HepG2 (cell line): ENCODE measurements around the gene ADAM10. TPM values are rescaled to one million over a fixed set of nuclear protein-coding genes. Genes with fewer than 3 reads are reported as not detected.

Experiments used
- ATAC-seq: fragments of 200-7000 bp; cut with Tn5 transposase; 3 replicates; pipeline ENCODE4 v1.9.1; 2020; ENCODE audit warnings: mild to moderate bottlenecking, moderate library complexity
- BruUV-seq: library from RNA; stranded (reverse); fragments of 400-500 nt; replicated peaks from 2 replicates; lab custom pipeline; 2021; lab: Mats Ljungman, UMichigan
- CTCF ChIA-PET: fragments of 300-600 bp; formaldehyde crosslinking; extraction: SDS; loops from one replicate; lab custom pipeline; 2021; ENCODE audit warnings: low total read pairs, inconsistent platforms, low intra/inter-chr PET ratio; lab: Yijun Ruan, JAX
- POLR2A ChIA-PET: fragments of 350-600 bp; sonication (Branson Sonifier 250); formaldehyde crosslinking; loops from one replicate; lab custom pipeline; 2020; ENCODE audit warnings: antibody characterized with exemption, inconsistent platforms; lab: Yijun Ruan, JAX
- DNase-seq: peaks from one replicate; pipeline ENCODE4 v3.0.0-alpha.2; 2015; ENCODE audit warnings: low spot score
- FAIRE-seq: peaks from 3 replicates; lab custom pipeline; 2011; peaks lifted over from hg19 to GRCh38; lab: Jason Lieb, UNC
- H2AFZ ChIP-seq: one replicate; pipeline ENCODE4 v1.6.1; 2011; ENCODE audit warnings: low read length, inconsistent platforms
- H3K27ac ChIP-seq: fragments of 300-600 bp; 3 replicates; pipeline ENCODE4 v1.8.0; 2011; ENCODE audit warnings: mixed run types, mild to moderate bottlenecking, mixed read lengths, low read length, inconsistent platforms; ENCODE audit not compliant: insufficient read depth; ENCODE audit errors: extremely low read length
- H3K27me3 ChIP-seq, 2 experiments: fragments of 200-600 bp in 1 of 2; 2 replicates in 1 of 2; 3 replicates in 1 of 2; pipeline versions ENCODE4 v1.6.0 to v1.8.0; 2011; ENCODE audit warnings: low read length in 2 of 2, mild to moderate bottlenecking in 2 of 2, moderate library complexity in 2 of 2, inconsistent platforms in 1 of 2; ENCODE audit not compliant: insufficient read depth in 2 of 2, control insufficient read depth in 1 of 2
- H3K36me3 ChIP-seq, 2 experiments: fragments of 200-600 bp in 1 of 2; replicated peaks in 1 of 2; 2 replicates in 1 of 2; 3 replicates in 1 of 2; pipeline versions ENCODE4 v1.5.1 to v1.8.0; 2011; ENCODE audit warnings: low read length in 2 of 2, inconsistent platforms in 1 of 2; ENCODE audit not compliant: insufficient read depth in 2 of 2, control insufficient read depth in 1 of 2
- H3K4me1 ChIP-seq: 2 replicates; pipeline ENCODE4 v1.5.1; 2012; ENCODE audit warnings: low read length, inconsistent platforms; ENCODE audit not compliant: insufficient read depth
- H3K4me2 ChIP-seq: 2 replicates; pipeline ENCODE4 v1.6.0; 2011; ENCODE audit warnings: low read depth, low read length, inconsistent platforms
- H3K4me3 ChIP-seq, 3 experiments: fragments of 200-600 bp in 1 of 3; sonication (generic), shearing (Covaris generic) in 1 of 3; replicated peaks in 1 of 3; 2 replicates each; pipeline ENCODE4 v1.5.1; 2011 to 2016; ENCODE audit warnings: low read length in 3 of 3, inconsistent platforms in 2 of 3, low read depth in 2 of 3, mild to moderate bottlenecking in 2 of 3, control low read depth in 1 of 3, mixed read lengths in 1 of 3; ENCODE audit not compliant: insufficient read depth in 1 of 3
- H3K79me2 ChIP-seq: one replicate; pipeline ENCODE4 v1.6.1; 2011; ENCODE audit warnings: low read length, inconsistent platforms; ENCODE audit not compliant: insufficient read depth
- H3K9ac ChIP-seq: 2 replicates; pipeline ENCODE4 v1.6.0; 2011; ENCODE audit warnings: mild to moderate bottlenecking, low read depth, low read length, inconsistent platforms; ENCODE audit not compliant: insufficient read depth
- H3K9me3 ChIP-seq: 2 replicates; pipeline ENCODE4 v1.5.1; 2012; ENCODE audit warnings: mild to moderate bottlenecking, low read length
- H4K20me1 ChIP-seq: 2 replicates; pipeline ENCODE4 v1.6.0; 2011; ENCODE audit warnings: inconsistent platforms, mild to moderate bottlenecking, low read length, moderate library complexity; ENCODE audit not compliant: insufficient read depth
- EP300 ChIP-seq, 3 experiments: sonication (generic) in 1 of 3; formaldehyde crosslinking in 1 of 3; IDR thresholded peaks; 2 replicates each; pipeline versions ENCODE4 v1.5.1 to v1.6.1; 2011 to 2020; ENCODE audit warnings: low read depth in 2 of 3, low read length in 2 of 3, borderline replicate concordance in 1 of 3, improper control_type of control experiment in 1 of 3, mild to moderate bottlenecking in 1 of 3, missing genetic modification reagents in 1 of 3, moderate library complexity in 1 of 3
- FOXP1 ChIP-seq, 2 experiments: fragments of 450-650 bp in 1 of 2; IDR thresholded peaks; 2 replicates each; pipeline ENCODE4 v1.6.1; 2017 to 2018; ENCODE audit warnings: antibody characterized with exemption in 1 of 2
- HMG20B ChIP-seq: conservative IDR thresholded peaks from 2 replicates; pipeline ENCODE4 v1.6.1; 2016; ENCODE audit warnings: missing genetic modification reagents, missing compliant biosample characterization
- IRX3 ChIP-seq: sonication (generic); formaldehyde crosslinking; IDR thresholded peaks from 2 replicates; pipeline ENCODE4 v1.8.1; 2023; ENCODE audit warnings: mild to moderate bottlenecking, low read depth, missing genetic modification reagents, borderline replicate concordance
- MXI1 ChIP-seq: IDR thresholded peaks from 3 replicates; pipeline ENCODE4 v1.6.1; 2012; ENCODE audit warnings: low read depth, low read length, inconsistent platforms, borderline replicate concordance
- NBN ChIP-seq: fragments of 450-650 bp; conservative IDR thresholded peaks from 2 replicates; pipeline ENCODE4 v1.6.1; 2017
- REPIN1 ChIP-seq: sonication (generic); formaldehyde crosslinking; IDR thresholded peaks from 2 replicates; pipeline ENCODE4 v1.8.0; 2022; ENCODE audit warnings: missing genetic modification reagents, low read depth, mild to moderate bottlenecking, borderline replicate concordance
- ZBTB42 ChIP-seq: sonication (generic); formaldehyde crosslinking; IDR thresholded peaks from 2 replicates; pipeline ENCODE4 v1.5.0; 2020; ENCODE audit warnings: mild to moderate bottlenecking, missing genetic modification reagents
- ZNF768 ChIP-seq: sonication (generic); formaldehyde crosslinking; IDR thresholded peaks from 2 replicates; pipeline ENCODE4 v1.4.0; 2020; ENCODE audit warnings: missing genetic modification reagents
- WGBS: methylation state at CpG from one replicate; pipeline ENCODE4 v1.1.6; 2017; ENCODE audit warnings: low lambda C conversion rate; 5-methylcytosine and 5-hydroxymethylcytosine counted together
- in situ Hi-C: cut with HindIII; loops from 2 replicates; pipeline ENCODE4 v1.10.0; 2017; ENCODE audit warnings: low pct_unique_long_range_greater_than_20kb; ENCODE audit not compliant: extremely low pct_ligation_motif_present
- intact Hi-C: fragments of 100-400 bp; cut with micrococcal nuclease; formaldehyde crosslinking; loops from one replicate; pipeline ENCODE4 v1.10.0; 2022; ENCODE audit not compliant: unreplicated experiment
- polyA plus RNA-seq, 8 experiments: library from polyadenylated mRNA; depleted of rRNA in 3 of 8; stranded (reverse) in 7 of 8; unstranded in 1 of 8; fragments of >200 nt; fragmentation: Illumina TruSeq in 4 of 8; extraction: Trizol in 4 of 8; gene quantifications; 2 replicates each; pipeline versions ENCODE4 v1.2.1 to v1.2.3, GENCODE V29; 2011 to 2016; ENCODE audit warnings: low read depth in 4 of 8, missing spikeins in 1 of 8, mixed read lengths in 1 of 8; ENCODE audit not compliant: insufficient read depth in 1 of 8
- total RNA-seq, 5 experiments: library from RNA; depleted of rRNA; stranded (reverse); fragments of >200 nt; fragmentation: Illumina TruSeq; extraction: Trizol; gene quantifications; 2 replicates each; pipeline ENCODE4 v1.2.3, GENCODE V29; 2016; ENCODE audit warnings: low read depth in 1 of 5
- TF ChIP-seq, protein P1 (sequence below): sonication (generic); formaldehyde crosslinking; IDR thresholded peaks from 2 replicates; pipeline ENCODE4 v1.5.0; 2020; ENCODE audit warnings: mild to moderate bottlenecking, low read depth, missing genetic modification reagents, borderline replicate concordance
- TF ChIP-seq, protein P2 (sequence below): sonication (generic); formaldehyde crosslinking; IDR thresholded peaks from 2 replicates; pipeline ENCODE4 v1.5.1; 2020; ENCODE audit warnings: missing genetic modification reagents, mild to moderate bottlenecking, borderline replicate concordance
- TF ChIP-seq, protein P3 (sequence below): sonication (generic); formaldehyde crosslinking; IDR thresholded peaks from 2 replicates; pipeline ENCODE4 v1.4.0; 2020; ENCODE audit warnings: low read depth, missing genetic modification reagents

The ADAM10 gene
- total and polyA plus RNA-seq, 2 of the 13 experiments (the other 11 are each of a cell fraction or from before 2014, with no cell fraction given): 92.7 to 125 TPM

DNA sequence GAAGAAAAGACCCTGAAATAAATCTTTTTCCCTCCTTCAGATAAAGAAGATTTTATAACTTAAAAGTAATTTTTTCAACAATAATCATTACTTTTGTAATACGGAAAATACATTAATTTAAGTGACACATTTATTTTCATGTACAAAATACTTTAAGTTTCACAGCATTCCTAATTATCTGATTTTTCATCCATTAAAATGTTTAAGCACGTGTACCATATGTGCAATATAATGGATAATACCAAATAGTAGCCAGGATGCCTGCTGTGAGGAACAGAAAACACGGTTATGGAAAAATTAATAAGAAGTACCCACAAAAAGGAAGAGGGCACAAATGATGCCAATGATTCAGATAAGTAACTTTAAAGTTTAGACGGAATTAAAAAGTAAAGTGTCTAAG is 33.5 kb downstream of the ADAM10 start:
- ATAC-seq (no peak), FAIRE-seq (no peak), DNase-seq (no peak)
- H3K9me3 ChIP-seq: no peaks in the 10 kb centered on the region
- no peaks in the 10 kb centered on the region for H4K20me1 ChIP-seq
- TF ChIP-seq IRX3 (CRISPR knock-in tag) (no peak), FOXP1 (IDR thresholded peaks at IDR 0.05) (no peak), FOXP1 (CRISPR knock-in tag; IDR thresholded peaks at IDR 0.05) (no peak), REPIN1 (CRISPR knock-in tag) (no peak), EP300 (IDR thresholded peaks at IDR 0.05; ENCODE audit: low read depth in 2 of 2, low read length in 2 of 2) (no peak), EP300 (CRISPR knock-in tag; IDR thresholded peaks at IDR 0.05; ENCODE audit: borderline replicate concordance) (no peak), ZBTB42 (CRISPR knock-in tag) (no peak), ZNF768 (no peak), HMG20B (CRISPR knock-in tag) (no peak), MXI1 (no peak), NBN (no peak)
- TF ChIP-seq, protein P1, sequence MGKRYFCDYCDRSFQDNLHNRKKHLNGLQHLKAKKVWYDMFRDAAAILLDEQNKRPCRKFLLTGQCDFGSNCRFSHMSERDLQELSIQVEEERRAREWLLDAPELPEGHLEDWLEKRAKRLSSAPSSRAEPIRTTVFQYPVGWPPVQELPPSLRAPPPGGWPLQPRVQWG (CRISPR knock-in tag): no peak
- TF ChIP-seq, protein P2, sequence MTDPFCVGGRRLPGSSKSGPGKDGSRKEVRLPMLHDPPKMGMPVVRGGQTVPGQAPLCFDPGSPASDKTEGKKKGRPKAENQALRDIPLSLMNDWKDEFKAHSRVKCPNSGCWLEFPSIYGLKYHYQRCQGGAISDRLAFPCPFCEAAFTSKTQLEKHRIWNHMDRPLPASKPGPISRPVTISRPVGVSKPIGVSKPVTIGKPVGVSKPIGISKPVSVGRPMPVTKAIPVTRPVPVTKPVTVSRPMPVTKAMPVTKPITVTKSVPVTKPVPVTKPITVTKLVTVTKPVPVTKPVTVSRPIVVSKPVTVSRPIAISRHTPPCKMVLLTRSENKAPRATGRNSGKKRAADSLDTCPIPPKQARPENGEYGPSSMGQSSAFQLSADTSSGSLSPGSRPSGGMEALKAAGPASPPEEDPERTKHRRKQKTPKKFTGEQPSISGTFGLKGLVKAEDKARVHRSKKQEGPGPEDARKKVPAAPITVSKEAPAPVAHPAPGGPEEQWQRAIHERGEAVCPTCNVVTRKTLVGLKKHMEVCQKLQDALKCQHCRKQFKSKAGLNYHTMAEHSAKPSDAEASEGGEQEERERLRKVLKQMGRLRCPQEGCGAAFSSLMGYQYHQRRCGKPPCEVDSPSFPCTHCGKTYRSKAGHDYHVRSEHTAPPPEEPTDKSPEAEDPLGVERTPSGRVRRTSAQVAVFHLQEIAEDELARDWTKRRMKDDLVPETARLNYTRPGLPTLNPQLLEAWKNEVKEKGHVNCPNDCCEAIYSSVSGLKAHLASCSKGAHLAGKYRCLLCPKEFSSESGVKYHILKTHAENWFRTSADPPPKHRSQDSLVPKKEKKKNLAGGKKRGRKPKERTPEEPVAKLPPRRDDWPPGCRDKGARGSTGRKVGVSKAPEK (CRISPR knock-in tag): no peak
- TF ChIP-seq, protein P3, sequence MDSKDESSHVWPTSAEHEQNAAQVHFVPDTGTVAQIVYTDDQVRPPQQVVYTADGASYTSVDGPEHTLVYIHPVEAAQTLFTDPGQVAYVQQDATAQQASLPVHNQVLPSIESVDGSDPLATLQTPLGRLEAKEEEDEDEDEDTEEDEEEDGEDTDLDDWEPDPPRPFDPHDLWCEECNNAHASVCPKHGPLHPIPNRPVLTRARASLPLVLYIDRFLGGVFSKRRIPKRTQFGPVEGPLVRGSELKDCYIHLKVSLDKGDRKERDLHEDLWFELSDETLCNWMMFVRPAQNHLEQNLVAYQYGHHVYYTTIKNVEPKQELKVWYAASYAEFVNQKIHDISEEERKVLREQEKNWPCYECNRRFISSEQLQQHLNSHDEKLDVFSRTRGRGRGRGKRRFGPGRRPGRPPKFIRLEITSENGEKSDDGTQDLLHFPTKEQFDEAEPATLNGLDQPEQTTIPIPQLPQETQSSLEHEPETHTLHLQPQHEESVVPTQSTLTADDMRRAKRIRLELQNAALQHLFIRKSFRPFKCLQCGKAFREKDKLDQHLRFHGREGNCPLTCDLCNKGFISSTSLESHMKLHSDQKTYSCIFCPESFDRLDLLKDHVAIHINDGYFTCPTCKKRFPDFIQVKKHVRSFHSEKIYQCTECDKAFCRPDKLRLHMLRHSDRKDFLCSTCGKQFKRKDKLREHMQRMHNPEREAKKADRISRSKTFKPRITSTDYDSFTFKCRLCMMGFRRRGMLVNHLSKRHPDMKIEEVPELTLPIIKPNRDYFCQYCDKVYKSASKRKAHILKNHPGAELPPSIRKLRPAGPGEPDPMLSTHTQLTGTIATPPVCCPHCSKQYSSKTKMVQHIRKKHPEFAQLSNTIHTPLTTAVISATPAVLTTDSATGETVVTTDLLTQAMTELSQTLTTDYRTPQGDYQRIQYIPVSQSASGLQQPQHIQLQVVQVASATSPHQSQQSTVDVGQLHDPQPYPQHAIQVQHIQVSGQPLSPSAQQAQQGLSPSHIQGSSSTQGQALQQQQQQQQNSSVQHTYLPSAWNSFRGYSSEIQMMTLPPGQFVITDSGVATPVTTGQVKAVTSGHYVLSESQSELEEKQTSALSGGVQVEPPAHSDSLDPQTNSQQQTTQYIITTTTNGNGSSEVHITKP: no peak
- no peak overlapping the region for H3K4me2 ChIP-seq
- H2AFZ ChIP-seq: no peak overlapping the region
- ChIA-PET CTCF (no interaction called here), POLR2A (no interaction called here)
- in situ Hi-C loops: no loop called here
- H3K27me3 ChIP-seq: no peaks in the 10 kb centered on the region
- no peak overlapping the region for H3K4me3 ChIP-seq
- WGBS: 95% methylated on average over 4 of the region's 4 CpGs
- intact Hi-C loops: no loop called here
- H3K27ac ChIP-seq: no peak overlapping the region
- H3K36me3 ChIP-seq: peaks cover 0 to 22% of the 10 kb centered on the region in 2 experiments; a peak in 3 of 5 replicates
- H3K4me1 ChIP-seq: no peaks in the 10 kb centered on the region
- H3K79me2 ChIP-seq: peaks cover 24% of the 10 kb centered on the region
- no TSS peak for BruUV-seq
- no peak overlapping the region for H3K9ac ChIP-seq
